CD4-positive, alpha-beta T cell (primary cell): ENCODE results near the gene CASP3. TPM values are rescaled to one million over a fixed set of nuclear protein-coding genes. Genes with fewer than 3 reads are reported as not detected.

ENCODE experiments used
- ATAC-seq: fragments of 200-7000 bp; cut with Tn5 transposase; one replicate; pipeline ENCODE4 v1.10.0; 2022; ENCODE audit warnings: mild to moderate bottlenecking; ENCODE audit not compliant: poor library complexity
- CTCF ChIA-PET: fragments of 350-600 bp; sonication (Branson Sonifier 250); formaldehyde crosslinking; loops from one replicate; lab custom pipeline; 2021; ENCODE audit warnings: antibody characterized with exemption, inconsistent platforms; lab: Charles Lee
- POLR2A ChIA-PET: fragments of 350-600 bp; sonication (Branson Sonifier 250); formaldehyde crosslinking; loops from one replicate; lab custom pipeline; 2021; ENCODE audit warnings: antibody characterized with exemption, inconsistent platforms; lab: Charles Lee
- DNase-seq, 14 experiments: peaks; one replicate each; pipeline ENCODE4 v3.0.0-alpha.2; 2013 to 2020; ENCODE audit warnings: mixed read lengths in 2 of 14
- H3K27ac ChIP-seq, 2 donors: one replicate each; pipeline versions ENCODE4 v1.5.1 to v1.7.0; 2013; ENCODE audit warnings: low read length in 2 of 2, low read depth in 1 of 2, mild to moderate bottlenecking in 1 of 2
- H3K27me3 ChIP-seq, 2 experiments: 1 replicate in 1 of 2; 2 replicates in 1 of 2; pipeline versions ENCODE4 v1.6.1 to v1.7.0; 2013; ENCODE audit warnings: low read length in 2 of 2, control low read depth in 1 of 2, mild to moderate bottlenecking in 1 of 2, moderate library complexity in 1 of 2; ENCODE audit not compliant: insufficient read depth in 2 of 2, control insufficient read depth in 1 of 2
- H3K36me3 ChIP-seq: one replicate; pipeline ENCODE4 v1.6.1; 2013; ENCODE audit warnings: low read length, control low read depth; ENCODE audit not compliant: insufficient read depth
- H3K4me1 ChIP-seq: one replicate; pipeline ENCODE4 v1.6.1; 2013; ENCODE audit warnings: low read length, control low read depth; ENCODE audit not compliant: insufficient read depth
- H3K4me3 ChIP-seq: one replicate; pipeline ENCODE4 v1.5.1; 2013; ENCODE audit warnings: mild to moderate bottlenecking, low read length, moderate library complexity
- H3K9me3 ChIP-seq, 2 experiments: 1 replicate in 1 of 2; 2 replicates in 1 of 2; pipeline versions ENCODE4 v1.6.1 to v1.7.0; 2013; ENCODE audit warnings: low read length in 2 of 2, mild to moderate bottlenecking in 2 of 2, control low read depth in 1 of 2, moderate library complexity in 1 of 2; ENCODE audit not compliant: control insufficient read depth in 1 of 2, insufficient read depth in 1 of 2
- H3K27ac Mint-ChIP-seq: one replicate; pipeline ENCODE4 v1.8.0; 2020; ENCODE audit warnings: mixed read lengths
- H3K27me3 Mint-ChIP-seq: one replicate; pipeline ENCODE4 v1.8.0; 2021; ENCODE audit warnings: mixed read lengths
- H3K36me3 Mint-ChIP-seq: one replicate; pipeline ENCODE4 v1.8.0; 2021; ENCODE audit warnings: low read depth, mixed read lengths
- H3K4me1 Mint-ChIP-seq: one replicate; pipeline ENCODE4 v1.8.0; 2021; ENCODE audit warnings: low read depth, mixed read lengths
- H3K4me3 Mint-ChIP-seq: one replicate; pipeline ENCODE4 v1.8.0; 2020; ENCODE audit warnings: mild to moderate bottlenecking, mixed read lengths
- H3K9me3 Mint-ChIP-seq: one replicate; pipeline ENCODE4 v1.8.0; 2020; ENCODE audit warnings: mixed read lengths
- CTCF ChIP-seq: fragments of 200-600 bp; IDR thresholded peaks from one replicate; pipeline ENCODE4 v1.8.0; 2022; ENCODE audit warnings: antibody characterized with exemption, mild to moderate bottlenecking
- intact Hi-C, 2 experiments: fragments of 100-400 bp; cut with DNase I in 1 of 2; cut with micrococcal nuclease in 1 of 2; formaldehyde crosslinking; loops; one replicate each; pipeline versions ENCODE4 v1.15.1 to v1.9.0; 2023 to 2025; cut with DNase I, micrococcal nuclease
- total RNA-seq, 174 experiments: library from RNA in 2 of 174; stranded (reverse) in 2 of 174; gene quantifications; one replicate each; pipeline ENCODE4 v1.2.3 and lab custom pipeline; 2021 to 2026

CASP3 gene
- total RNA-seq, 2 experiments from 2014 or later, result 11.9 to 12.2 TPM

GRCh38 chr4:184689681-184690080 is 40.4 kb upstream of the CASP3 start:
- H3K4me1 Mint-ChIP-seq, result peaks cover under 1% of the 10 kb centered on the region
- no peak overlapping the region for H3K27ac Mint-ChIP-seq
- ChIA-PET CTCF (no interaction called here), POLR2A (no interaction called here)
- peaks cover 13% of the 10 kb centered on the region for H3K36me3 ChIP-seq
- no peaks in the 10 kb centered on the region for H3K27me3 Mint-ChIP-seq
- no peaks in the 10 kb centered on the region for H3K4me1 ChIP-seq
- no peak overlapping the region for H3K27ac ChIP-seq
- no peaks in the 10 kb centered on the region for H3K9me3 Mint-ChIP-seq
- ATAC-seq (no peak), DNase-seq (no peak)
- no peak overlapping the region for H3K4me3 ChIP-seq
- TF ChIP-seq CTCF, result no peak
- H3K27me3 ChIP-seq, result no peaks in the 10 kb centered on the region
- H3K4me3 Mint-ChIP-seq, result no peak overlapping the region
- peaks cover 36% of the 10 kb centered on the region for H3K36me3 Mint-ChIP-seq
- intact Hi-C loops, result no loop called here
- no peaks in the 10 kb centered on the region for H3K9me3 ChIP-seq

GRCh38 chr4:184688447-184688846 is 39.2 kb upstream of the CASP3 start:
- Histone ChIP-seq H3K36me3 (peaks cover 4% of the 10 kb centered on the region), H3K9me3 (no peaks in the 10 kb centered on the region), H3K4me3 (no peak overlapping the region), H3K27me3 (no peaks in the 10 kb centered on the region), H3K27ac (no peak overlapping the region), H3K4me1 (no peaks in the 10 kb centered on the region)
- POLR2A ChIA-PET, result interaction anchor here (1.2 kb wide), 1 partner anchor 39 kb away, joined by 5 read pairs; the partner anchor contains the start of genes CASP3 and PRIMPOL
- Mint-ChIP-seq H3K4me3 (no peak overlapping the region), H3K27me3 (no peaks in the 10 kb centered on the region), H3K9me3 (no peaks in the 10 kb centered on the region), H3K4me1 (peaks cover 5% of the 10 kb centered on the region), H3K36me3 (peaks cover 26% of the 10 kb centered on the region), H3K27ac (no peak overlapping the region)
- CTCF ChIA-PET, result interaction anchor here (1.0 kb wide), 1 partner anchor 424 kb away, joined by 3 read pairs; no protein-coding TSS in a partner anchor
- ATAC-seq (no peak), DNase-seq (peak in 2 of 14 experiments; percentile 7 to 30)
- no peak for TF ChIP-seq CTCF
- intact Hi-C loops, result no loop called here

- Histone ChIP-seq H3K9me3 (no peaks in the 10 kb centered on the region), H3K36me3 (peaks cover 4% of the 10 kb centered on the region), H3K27ac (no peak overlapping the region), H3K4me3 (no peak overlapping the region), H3K27me3 (no peaks in the 10 kb centered on the region), H3K4me1 (no peaks in the 10 kb centered on the region)
- CTCF ChIA-PET, result no interaction called here
- ATAC-seq (no peak), DNase-seq (no peak)
- intact Hi-C loops, result no loop called here
- Mint-ChIP-seq H3K9me3 (no peaks in the 10 kb centered on the region), H3K4me1 (peaks cover 5% of the 10 kb centered on the region), H3K27ac (no peak overlapping the region), H3K27me3 (no peaks in the 10 kb centered on the region), H3K36me3 (peaks cover 24% of the 10 kb centered on the region), H3K4me3 (no peak overlapping the region)
- POLR2A ChIA-PET, result interaction anchor here (1.2 kb wide), 1 partner anchor 39 kb away, joined by 5 read pairs; the partner anchor contains the start of genes CASP3 and PRIMPOL
- no peak for TF ChIP-seq CTCF
Measured at GRCh38 chr4:184688005-184688404, 38.8 kb upstream of the CASP3 start.
